Erythroblast (primary cell): ENCODE data around the gene LYPD6.

ENCODE experiments used
- GATA1 ChIP-seq: IDR thresholded peaks from 2 replicates; pipeline ENCODE4 v1.6.1; 2011; ENCODE audit warnings: low read depth, mild to moderate bottlenecking, control low read depth, low read length, moderate library complexity
- POLR2A ChIP-seq: IDR thresholded peaks from 2 replicates; pipeline ENCODE4 v1.6.1; 2011; ENCODE audit warnings: mild to moderate bottlenecking, low read length

GRCh38 chr2:149507974-149508373 lies 177.6 kb downstream of the LYPD6 start:
- TF ChIP-seq POLR2A (no peak), GATA1 (no peak)
